Measurements from ENCODE around the gene ARHGEF39.

ARHGEF39 gene

DNA sequence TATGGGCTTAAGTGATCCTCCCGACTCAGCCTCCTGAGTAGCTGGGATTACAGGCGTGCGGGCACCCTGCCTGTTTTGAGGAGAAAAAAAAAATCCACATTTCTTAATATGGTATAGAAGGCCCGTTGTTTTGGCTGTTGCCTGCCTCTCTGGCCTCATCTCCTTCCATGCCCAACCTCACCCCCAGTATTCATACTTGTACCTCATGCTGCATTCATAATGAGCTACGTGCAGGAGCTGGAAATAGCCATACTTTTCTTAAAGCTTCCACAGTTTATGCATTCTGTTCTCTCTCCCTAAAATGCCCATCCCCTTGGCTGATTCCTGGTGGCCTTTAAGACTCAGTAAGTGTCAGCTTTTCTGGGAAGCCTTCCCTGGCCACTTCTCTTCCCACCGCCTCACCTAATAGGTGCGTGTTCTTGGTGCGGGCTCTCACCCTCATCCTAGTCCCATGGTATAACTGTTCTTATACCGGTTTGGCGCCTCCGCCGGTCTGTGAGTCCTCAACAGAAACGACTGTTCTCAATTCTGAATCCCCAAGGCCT is 26.8 kb upstream of the ARHGEF39 start:
- no peak for DNase-seq (ENCODE audit: low read depth in 1 of 2, low spot score in 1 of 2)

- DNase-seq (ENCODE audit: low read depth in 1 of 2, low spot score in 1 of 2) = no peak
Measured at GRCh38 chr9:35691334-35691650, 26.3 kb upstream of the ARHGEF39 start.

GRCh38 chr9:35690614-35691333 is 25.8 kb upstream of the ARHGEF39 start:
- DNase-seq (ENCODE audit: low read depth in 1 of 2, low spot score in 1 of 2) = peak in 1 of 2 donors; percentile 22

DNA sequence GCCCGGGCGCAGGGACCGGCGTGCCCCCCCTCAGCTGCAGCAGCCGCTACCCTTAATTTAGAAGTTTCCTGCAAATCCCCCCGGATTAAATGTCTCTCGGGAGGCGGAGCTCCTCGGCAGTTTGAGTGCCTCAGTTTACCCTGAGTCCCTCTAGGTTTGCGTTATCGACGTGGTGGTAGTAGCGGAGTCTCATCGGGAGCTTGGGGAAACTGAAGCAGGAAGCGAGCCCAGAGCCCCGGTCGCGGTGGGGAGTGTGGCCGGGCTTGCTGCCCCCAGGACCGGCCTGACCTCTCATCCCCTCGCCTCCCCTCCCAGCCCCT is 25.3 kb upstream of the ARHGEF39 start:
- DNase-seq (ENCODE audit: low read depth in 1 of 2, low spot score in 1 of 2) = no peak

- no peak for DNase-seq (ENCODE audit: low read depth in 1 of 2, low spot score in 1 of 2)
Measured at GRCh38 chr9:35689542-35690293, 24.7 kb upstream of the ARHGEF39 start, which contains the start of gene TPM2. TPM2 (minus strand) TSS chr9:35689925; CDS start chr9:35689817, 108 bp downstream.

- no peak for DNase-seq (ENCODE audit: low read depth in 1 of 2, low spot score in 1 of 2)
Measured at GRCh38 chr9:35688558-35689541, 23.9 kb upstream of the ARHGEF39 start.

- no peak for DNase-seq (ENCODE audit: low read depth in 1 of 2, low spot score in 1 of 2)
Measured at GRCh38 chr9:35687972-35688557, 23.1 kb upstream of the ARHGEF39 start.

GRCh38 chr9:35687306-35687705 is 22.3 kb upstream of the ARHGEF39 start:
- no peak for DNase-seq (ENCODE audit: low read depth in 1 of 2, low spot score in 1 of 2)

DNA sequence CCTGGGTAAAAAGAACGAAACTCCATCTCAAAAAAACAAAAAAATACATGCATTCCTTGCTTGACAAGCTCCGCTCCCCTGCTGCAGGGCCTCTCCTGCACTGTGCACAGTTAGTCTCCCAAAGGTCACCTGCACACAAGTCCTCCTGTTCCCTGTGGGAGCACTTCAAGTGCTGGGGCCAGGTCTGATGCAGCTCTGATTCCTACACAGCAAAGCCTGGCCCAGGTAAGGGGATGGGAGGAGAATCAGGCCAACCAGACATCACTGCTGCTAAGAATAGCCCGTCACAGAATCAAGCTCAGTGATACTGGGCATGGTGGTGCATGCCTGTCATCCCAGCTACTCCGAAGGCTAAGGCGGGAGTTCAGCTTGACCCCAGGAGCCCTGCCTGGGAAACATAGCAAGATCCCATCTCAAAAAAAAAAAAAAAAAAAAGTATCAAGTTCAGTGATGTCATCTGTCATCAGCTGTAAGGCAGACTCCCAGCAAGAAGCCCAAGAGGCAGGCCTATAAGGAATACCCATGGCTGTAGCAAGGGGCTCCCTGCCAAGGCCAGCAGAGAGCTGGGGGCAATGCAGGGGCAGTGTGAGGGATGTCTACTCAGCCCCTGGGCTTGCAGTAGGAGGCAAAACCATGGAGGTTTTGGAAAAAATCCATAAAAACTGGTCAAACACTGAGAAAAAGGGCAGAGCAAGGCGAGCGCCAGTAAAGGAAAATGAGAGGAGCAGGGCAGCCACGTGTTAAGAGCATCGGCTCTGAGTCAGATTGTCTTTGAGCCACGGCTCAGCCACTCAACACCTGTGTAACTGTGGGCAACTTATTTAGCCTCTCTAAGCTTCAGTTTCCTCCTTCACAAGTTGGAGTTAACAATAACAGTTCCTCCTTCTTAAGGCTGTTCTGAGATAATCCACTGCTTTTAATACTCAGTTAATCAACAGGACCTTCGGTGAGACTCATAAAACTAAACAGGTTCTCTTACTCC is 21.5 kb upstream of the ARHGEF39 start:
- no peak for DNase-seq (ENCODE audit: low read depth in 1 of 2, low spot score in 1 of 2)

GRCh38 chr9:35685506-35685905 is 20.5 kb upstream of the ARHGEF39 start:
- no peak for DNase-seq (ENCODE audit: low read depth in 1 of 2, low spot score in 1 of 2)

DNA sequence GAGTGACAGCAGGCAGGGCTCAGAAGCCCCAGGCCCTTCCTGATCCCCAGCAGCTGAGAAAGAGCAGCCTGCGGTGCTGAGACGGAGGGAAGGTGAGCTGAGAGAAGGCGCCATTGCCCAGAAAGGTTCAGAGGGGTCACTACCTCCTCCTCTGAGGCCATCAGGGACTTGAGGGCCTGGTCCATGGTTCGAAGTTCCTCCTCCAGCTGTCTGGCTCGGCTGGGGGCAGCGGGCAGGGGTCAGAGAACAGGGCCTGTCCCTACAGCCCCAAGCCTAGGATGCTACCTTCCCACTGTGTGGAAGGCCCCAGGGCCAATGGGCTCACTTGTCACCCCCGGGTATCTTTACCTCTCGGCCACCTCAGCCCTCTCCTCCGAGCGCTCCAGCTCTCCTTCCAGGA is 19.9 kb upstream of the ARHGEF39 start:
- DNase-seq (ENCODE audit: low read depth in 1 of 2, low spot score in 1 of 2) = no peak

DNA sequence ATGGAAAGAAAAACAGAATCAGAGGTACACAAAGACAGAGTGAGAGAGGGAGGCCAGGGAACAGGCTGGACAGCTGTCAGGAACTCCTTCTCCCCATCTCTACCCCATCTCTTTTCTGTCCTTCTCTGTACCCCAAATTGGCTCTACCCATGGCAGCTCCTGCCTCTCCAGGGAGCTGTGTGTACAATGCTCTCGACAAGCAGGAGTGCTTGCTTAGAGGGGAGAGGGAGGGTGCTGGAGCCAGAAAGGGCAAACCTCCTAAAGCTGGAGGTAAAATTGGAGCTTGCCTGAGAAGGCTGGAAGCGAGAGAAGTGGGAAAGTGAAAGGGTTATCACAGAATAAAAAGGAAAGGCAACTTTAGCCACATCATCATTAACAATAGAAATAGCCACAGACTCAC is 18.3 kb upstream of the ARHGEF39 start:
- no peak for DNase-seq (ENCODE audit: low read depth in 1 of 2, low spot score in 1 of 2)

DNA sequence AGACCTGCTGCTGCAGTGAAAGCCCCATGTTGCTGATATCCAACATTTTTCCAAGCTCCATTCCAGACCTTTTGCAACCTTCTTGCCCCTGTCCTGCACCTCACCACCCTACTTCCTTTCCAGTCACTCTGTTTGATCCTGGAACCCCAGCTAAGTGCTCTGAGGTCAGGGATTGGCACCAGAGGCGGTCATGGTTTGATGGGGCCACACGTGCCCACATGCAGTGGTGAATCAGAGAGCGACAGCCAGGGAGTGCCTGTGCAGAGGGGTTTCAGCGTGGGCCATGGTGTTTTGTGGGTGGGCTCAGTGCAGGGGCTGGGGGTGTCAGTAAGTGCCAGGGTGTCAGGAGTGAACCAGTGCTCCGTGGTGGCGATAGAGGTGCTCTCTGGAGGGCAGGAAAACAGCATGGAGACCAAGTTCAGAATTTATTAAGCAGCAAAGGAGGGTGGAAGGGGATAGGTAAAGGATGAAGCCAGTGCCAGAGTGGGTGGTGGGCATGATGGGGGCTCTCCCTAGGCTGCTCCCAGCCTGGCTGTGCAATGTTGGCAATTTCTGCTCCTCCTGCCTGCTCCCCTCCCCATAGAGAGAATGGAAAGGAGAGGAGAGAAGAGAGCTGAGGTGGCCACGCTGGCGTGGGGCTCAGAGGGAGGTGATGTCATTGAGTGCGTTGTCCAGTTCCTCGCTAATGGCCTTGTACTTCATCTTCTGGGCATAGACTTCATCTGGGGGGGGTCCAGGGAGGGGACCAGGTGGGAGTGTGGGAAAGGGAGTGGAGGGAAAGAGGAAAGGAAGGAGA is 17.7 kb upstream of the ARHGEF39 start:
- DNase-seq (ENCODE audit: low read depth in 1 of 2, low spot score in 1 of 2) = no peak

DNA sequence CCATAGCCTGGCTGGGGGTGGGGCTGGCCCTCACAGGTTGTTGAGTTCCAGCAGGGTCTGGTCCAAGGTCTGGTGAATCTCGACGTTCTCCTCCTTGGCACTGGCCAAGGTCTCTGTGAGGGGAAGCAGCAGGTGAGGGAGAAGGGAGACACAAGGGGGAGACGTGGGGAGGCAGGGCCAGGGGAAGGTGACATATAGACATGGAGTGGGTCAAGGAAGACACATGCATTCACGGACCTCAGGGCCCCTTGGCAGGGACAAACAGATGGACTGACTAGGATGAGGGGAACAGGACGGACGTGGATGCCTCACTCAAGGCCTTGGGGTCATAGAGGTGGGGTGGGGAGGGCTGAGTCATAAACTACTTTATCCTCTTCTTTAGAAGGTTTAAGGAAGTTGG is 17.1 kb upstream of the ARHGEF39 start:
- no peak for DNase-seq (ENCODE audit: low read depth in 1 of 2, low spot score in 1 of 2)

DNA sequence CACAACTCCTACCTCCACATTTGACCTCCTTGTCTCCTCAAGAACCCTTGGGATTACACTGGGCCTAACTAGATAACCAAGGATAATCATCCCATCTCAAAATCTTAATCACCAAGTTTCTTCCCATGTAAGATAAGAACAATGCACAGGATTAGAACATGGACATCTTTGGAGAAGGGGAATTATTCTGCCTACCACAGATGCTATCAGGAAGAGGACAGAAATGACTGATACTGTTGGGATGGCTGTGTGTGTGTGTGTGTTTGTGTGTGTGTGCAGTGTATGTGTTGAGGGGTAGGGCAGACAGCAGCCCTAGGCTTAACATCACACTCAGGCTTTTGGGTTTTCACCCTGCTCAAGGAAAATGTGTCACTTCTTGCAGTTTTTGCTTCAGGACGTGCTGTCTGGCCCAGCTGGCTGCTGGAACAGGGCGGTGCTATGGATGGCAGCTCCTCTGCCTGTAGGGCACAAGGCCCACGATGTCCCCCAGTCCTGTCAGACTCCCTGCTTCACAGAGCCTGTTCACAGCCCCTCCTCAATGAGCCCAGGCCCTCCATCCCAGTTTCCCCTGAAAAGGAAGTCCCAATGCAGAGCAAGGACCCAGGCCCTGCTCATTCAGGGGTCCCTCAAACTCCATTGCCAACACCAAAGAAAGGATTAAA is 16.5 kb upstream of the ARHGEF39 start:
- DNase-seq (ENCODE audit: low read depth in 1 of 2, low spot score in 1 of 2) = no peak

DNA sequence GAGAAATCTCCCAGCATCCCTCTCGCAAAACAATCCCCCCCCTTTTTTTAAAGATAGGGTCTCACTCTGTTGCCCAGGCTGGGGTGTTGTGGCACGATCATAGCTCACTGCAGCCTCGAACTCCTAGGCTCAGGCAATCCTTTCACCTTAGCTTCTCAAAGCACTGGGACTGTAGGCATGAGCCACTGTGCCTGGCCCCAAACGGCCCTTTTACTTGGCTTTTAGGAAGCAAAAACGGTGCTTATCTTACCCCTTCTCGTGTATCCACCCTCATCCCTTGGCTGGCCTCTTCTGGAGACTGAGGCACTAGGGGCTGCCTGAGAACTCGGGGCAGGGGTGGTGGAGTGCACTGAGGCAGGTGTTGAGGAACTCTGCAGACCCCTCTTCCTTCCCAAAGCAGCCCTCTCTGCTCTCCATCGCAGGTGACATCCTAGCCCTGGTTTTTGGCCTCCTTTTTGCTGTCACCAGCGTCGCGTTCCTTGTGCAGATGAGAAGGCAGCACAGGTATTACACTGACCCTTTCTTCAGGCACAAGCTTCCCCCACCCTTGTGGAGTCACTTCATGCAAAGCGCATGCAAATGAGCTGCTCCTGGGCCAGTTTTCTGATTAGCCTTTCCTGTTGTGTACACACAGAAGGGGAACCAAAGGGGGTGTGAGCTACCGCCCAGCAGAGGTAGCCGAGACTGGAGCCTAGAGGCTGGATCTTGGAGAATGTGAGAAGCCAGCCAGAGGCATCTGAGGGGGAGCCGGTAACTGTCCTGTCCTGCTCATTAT is 15.5 kb upstream of the ARHGEF39 start:
- DNase-seq (ENCODE audit: low read depth in 1 of 2, low spot score in 1 of 2) = no peak

DNA sequence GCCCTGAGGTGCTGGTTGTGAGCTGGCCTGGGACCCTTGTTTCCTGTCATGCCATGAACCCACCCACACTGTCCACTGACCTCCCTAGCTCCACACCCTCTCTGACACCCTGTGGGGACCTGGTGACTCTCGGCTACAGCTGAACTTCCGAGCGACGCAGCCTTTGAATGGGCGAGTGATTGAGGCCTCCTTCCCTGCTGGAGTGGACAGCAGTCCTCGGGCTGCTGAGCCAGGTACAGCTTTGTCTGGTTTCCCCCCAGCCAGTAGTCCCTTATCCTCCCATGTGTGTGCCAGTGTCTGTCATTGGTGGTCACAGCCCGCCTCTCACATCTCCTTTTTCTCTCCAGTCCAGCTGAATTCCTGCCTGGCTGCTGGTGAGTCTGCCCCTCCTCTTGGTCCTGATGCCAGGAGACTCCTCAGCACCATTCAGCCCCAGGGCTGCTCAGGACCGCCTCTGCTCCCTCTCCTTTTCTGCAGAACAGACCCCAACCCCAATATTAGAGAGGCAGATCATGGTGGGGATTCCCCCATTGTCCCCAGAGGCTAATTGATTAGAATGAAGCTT is 14.9 kb upstream of the ARHGEF39 start:
- DNase-seq (ENCODE audit: low read depth in 1 of 2, low spot score in 1 of 2) = no peak
